C4-2B (cell line): ENCODE results near the gene LHFPL6.

Source experiments
- ZFX ChIP-seq: fragments of 450-650 bp; IDR thresholded peaks from 2 replicates; pipeline ENCODE4 v1.6.1; 2017
- TF ChIP-seq, protein P1 (sequence below): fragments of 450-650 bp; conservative IDR thresholded peaks from 2 replicates; pipeline ENCODE4 v1.5.1; 2017; ENCODE audit warnings: mild to moderate bottlenecking

DNA sequence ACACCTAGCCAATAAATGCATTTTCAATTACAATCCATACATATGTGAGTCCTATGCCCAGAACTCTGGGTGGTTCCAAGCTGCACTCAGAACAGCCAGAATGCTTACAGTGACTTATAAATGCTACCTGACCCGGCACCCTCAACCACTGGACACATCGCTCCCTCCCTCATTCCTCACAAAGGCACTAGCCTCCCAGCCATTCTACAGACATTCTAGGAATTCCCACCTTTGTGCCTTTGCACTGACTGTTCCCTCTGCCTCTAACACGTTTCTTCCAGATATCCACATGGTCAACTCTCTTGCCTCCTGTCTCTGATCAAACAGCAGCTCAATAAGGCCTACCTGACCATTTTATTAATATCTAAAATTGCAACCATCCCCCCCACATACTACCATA lies 99.9 kb downstream of the LHFPL6 start:
- TF ChIP-seq, protein P1, sequence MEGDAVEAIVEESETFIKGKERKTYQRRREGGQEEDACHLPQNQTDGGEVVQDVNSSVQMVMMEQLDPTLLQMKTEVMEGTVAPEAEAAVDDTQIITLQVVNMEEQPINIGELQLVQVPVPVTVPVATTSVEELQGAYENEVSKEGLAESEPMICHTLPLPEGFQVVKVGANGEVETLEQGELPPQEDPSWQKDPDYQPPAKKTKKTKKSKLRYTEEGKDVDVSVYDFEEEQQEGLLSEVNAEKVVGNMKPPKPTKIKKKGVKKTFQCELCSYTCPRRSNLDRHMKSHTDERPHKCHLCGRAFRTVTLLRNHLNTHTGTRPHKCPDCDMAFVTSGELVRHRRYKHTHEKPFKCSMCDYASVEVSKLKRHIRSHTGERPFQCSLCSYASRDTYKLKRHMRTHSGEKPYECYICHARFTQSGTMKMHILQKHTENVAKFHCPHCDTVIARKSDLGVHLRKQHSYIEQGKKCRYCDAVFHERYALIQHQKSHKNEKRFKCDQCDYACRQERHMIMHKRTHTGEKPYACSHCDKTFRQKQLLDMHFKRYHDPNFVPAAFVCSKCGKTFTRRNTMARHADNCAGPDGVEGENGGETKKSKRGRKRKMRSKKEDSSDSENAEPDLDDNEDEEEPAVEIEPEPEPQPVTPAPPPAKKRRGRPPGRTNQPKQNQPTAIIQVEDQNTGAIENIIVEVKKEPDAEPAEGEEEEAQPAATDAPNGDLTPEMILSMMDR = no peak
- TF ChIP-seq ZFX = no peak
